T-helper 17 cell (primary cell): ENCODE results near the gene RASA3. TPM values are rescaled to one million over a fixed set of nuclear protein-coding genes. Genes with fewer than 3 reads are reported as not detected.
"Not testable (repeated sequence)": the region's sequence is repeated elsewhere in the genome, so short reads cannot be mapped to it uniquely, and the experiment has no call there.

ENCODE experiments used
- ATAC-seq: fragments of 150-1000 bp; cut with Tn5 transposase; 2 replicates; pipeline ENCODE4 v1.10.0; 2021; ENCODE audit warnings: mild to moderate bottlenecking, moderate library complexity
- DNase-seq, 3 donors: peaks; one replicate each; pipeline versions ENCODE4 v3.0.0 to v3.0.0-alpha.2; 2020 to 2021
- H3K9me3 ChIP-seq: one replicate; pipeline ENCODE4 v1.7.0; 2013; ENCODE audit warnings: low read length, mild to moderate bottlenecking; ENCODE audit not compliant: control insufficient read depth, poor library complexity, severe bottlenecking
- H3K27ac Mint-ChIP-seq: one replicate; pipeline ENCODE4 v1.8.0; 2022; ENCODE audit warnings: mild to moderate bottlenecking, moderate library complexity, mixed read lengths
- H3K27me3 Mint-ChIP-seq: one replicate; pipeline ENCODE4 v1.8.0; 2022; ENCODE audit warnings: mixed read lengths
- H3K36me3 Mint-ChIP-seq: one replicate; pipeline ENCODE4 v1.8.0; 2022; ENCODE audit warnings: low read depth, mixed read lengths
- H3K4me1 Mint-ChIP-seq: one replicate; pipeline ENCODE4 v1.8.0; 2022; ENCODE audit warnings: mild to moderate bottlenecking, mixed read lengths
- H3K4me3 Mint-ChIP-seq: one replicate; pipeline ENCODE4 v1.8.0; 2022; ENCODE audit warnings: mild to moderate bottlenecking, moderate library complexity, mixed read lengths
- total RNA-seq, 4 donors: library from RNA in 2 of 4; stranded (reverse) in 2 of 4; gene quantifications; one replicate each; pipeline ENCODE4 v1.2.3 and lab custom pipeline; 2022 to 2026

The RASA3 gene
- total RNA-seq, 2 donors from 2014 or later = 204 to 215 TPM

GRCh38 chr13:114099918-114100445 is 32.4 kb downstream of the RASA3 start:
- ATAC-seq = no peak
- no peak overlapping the region for H3K27ac Mint-ChIP-seq
- peaks cover 52% of the 10 kb centered on the region for H3K4me1 Mint-ChIP-seq
- H3K27me3 Mint-ChIP-seq = no peaks in the 10 kb centered on the region
- no peak for DNase-seq
- no peaks in the 10 kb centered on the region for H3K9me3 ChIP-seq
- peaks cover 6% of the 10 kb centered on the region for H3K36me3 Mint-ChIP-seq
- H3K4me3 Mint-ChIP-seq = peak overlapping the region; percentile 28

GRCh38 chr13:114099191-114099590 is 33.2 kb downstream of the RASA3 start:
- Mint-ChIP-seq H3K27me3 (no peaks in the 10 kb centered on the region), H3K36me3 (peaks cover 6% of the 10 kb centered on the region), H3K4me1 (peaks cover 48% of the 10 kb centered on the region), H3K27ac (no peak overlapping the region), H3K4me3 (no peak overlapping the region)
- DNase-seq (no peak), ATAC-seq (no peak)
- no peaks in the 10 kb centered on the region for H3K9me3 ChIP-seq

- not testable (repeated sequence) for H3K9me3 ChIP-seq, H3K27me3 Mint-ChIP-seq, H3K36me3 Mint-ChIP-seq, ATAC-seq, DNase-seq
- Mint-ChIP-seq H3K4me3 (peak overlapping the region; percentile 77), H3K27ac (peak overlapping the region; percentile 87), H3K4me1 (peaks cover 49% of the 10 kb centered on the region)
Measured at GRCh38 chr13:114098689-114099056, 33.8 kb downstream of the RASA3 start.

- peaks cover 6% of the 10 kb centered on the region for H3K36me3 Mint-ChIP-seq
- H3K9me3 ChIP-seq = no peaks in the 10 kb centered on the region
- peak in 2 of 3 donors; percentile 3 to 4 for DNase-seq
- H3K27ac Mint-ChIP-seq = peak overlapping the region; percentile 87
- H3K27me3 Mint-ChIP-seq = no peaks in the 10 kb centered on the region
- H3K4me3 Mint-ChIP-seq = peak overlapping the region; percentile 77
- peaks cover 49% of the 10 kb centered on the region for H3K4me1 Mint-ChIP-seq
- ATAC-seq = no peak
Measured at GRCh38 chr13:114097893-114098688, 34.3 kb downstream of the RASA3 start.

GRCh38 chr13:114097212-114097892 is 35.1 kb downstream of the RASA3 start:
- DNase-seq (no peak), ATAC-seq (no peak)
- peak overlapping the region; percentile 87 for H3K27ac Mint-ChIP-seq
- H3K9me3 ChIP-seq = no peaks in the 10 kb centered on the region
- H3K4me1 Mint-ChIP-seq = peaks cover 49% of the 10 kb centered on the region
- H3K27me3 Mint-ChIP-seq = no peaks in the 10 kb centered on the region
- H3K36me3 Mint-ChIP-seq = peaks cover 6% of the 10 kb centered on the region
- H3K4me3 Mint-ChIP-seq = peak overlapping the region; percentile 73

- Mint-ChIP-seq H3K4me3 (peak overlapping the region; percentile 73), H3K27me3 (no peaks in the 10 kb centered on the region), H3K36me3 (peaks cover 6% of the 10 kb centered on the region), H3K4me1 (peaks cover 45% of the 10 kb centered on the region), H3K27ac (peak overlapping the region; percentile 87)
- ATAC-seq (no peak), DNase-seq (no peak)
- no peaks in the 10 kb centered on the region for H3K9me3 ChIP-seq
Measured at GRCh38 chr13:114096811-114097211, 35.6 kb downstream of the RASA3 start.

GRCh38 chr13:114096031-114096485 is 36.4 kb downstream of the RASA3 start:
- Mint-ChIP-seq H3K27me3 (no peaks in the 10 kb centered on the region), H3K27ac (peak overlapping the region; percentile 87), H3K4me1 (peaks cover 45% of the 10 kb centered on the region), H3K36me3 (peaks cover 6% of the 10 kb centered on the region), H3K4me3 (peak overlapping the region; percentile 73)
- H3K9me3 ChIP-seq = no peaks in the 10 kb centered on the region
- DNase-seq = no peak
- no peak for ATAC-seq

GRCh38 chr13:114095486-114095885 is 36.9 kb downstream of the RASA3 start:
- peak overlapping the region; percentile 10 for H3K27ac Mint-ChIP-seq
- H3K9me3 ChIP-seq = no peaks in the 10 kb centered on the region
- peaks cover 40% of the 10 kb centered on the region for H3K4me1 Mint-ChIP-seq
- DNase-seq = no peak
- H3K4me3 Mint-ChIP-seq = peak overlapping the region; percentile 52
- H3K36me3 Mint-ChIP-seq = peaks cover 6% of the 10 kb centered on the region
- ATAC-seq = no peak
- H3K27me3 Mint-ChIP-seq = no peaks in the 10 kb centered on the region

- Mint-ChIP-seq H3K27ac (peak overlapping the region; percentile 39), H3K4me1 (peaks cover 32% of the 10 kb centered on the region), H3K36me3 (peaks cover 3% of the 10 kb centered on the region), H3K27me3 (no peaks in the 10 kb centered on the region), H3K4me3 (no peak overlapping the region)
- DNase-seq (no peak), ATAC-seq (no peak)
- no peaks in the 10 kb centered on the region for H3K9me3 ChIP-seq
Measured at GRCh38 chr13:114093118-114093517, 39.3 kb downstream of the RASA3 start.

GRCh38 chr13:114092468-114092867 is 40.0 kb downstream of the RASA3 start:
- ATAC-seq (no peak), DNase-seq (no peak)
- Mint-ChIP-seq H3K4me3 (no peak overlapping the region), H3K27me3 (no peaks in the 10 kb centered on the region), H3K36me3 (peaks cover 2% of the 10 kb centered on the region), H3K4me1 (peaks cover 25% of the 10 kb centered on the region), H3K27ac (peak overlapping the region; percentile 39)
- no peaks in the 10 kb centered on the region for H3K9me3 ChIP-seq

GRCh38 chr13:114090476-114090875 is 41.9 kb downstream of the RASA3 start:
- Mint-ChIP-seq H3K4me1 (peaks cover 7% of the 10 kb centered on the region), H3K4me3 (no peak overlapping the region), H3K27me3 (no peaks in the 10 kb centered on the region), H3K27ac (peak overlapping the region; percentile 89), H3K36me3 (no peaks in the 10 kb centered on the region)
- ATAC-seq (peak; percentile 41), DNase-seq (no peak)
- H3K9me3 ChIP-seq = no peaks in the 10 kb centered on the region

- H3K9me3 ChIP-seq = no peaks in the 10 kb centered on the region
- no peak overlapping the region for H3K4me3 Mint-ChIP-seq
- DNase-seq (no peak), ATAC-seq (no peak)
- H3K27ac Mint-ChIP-seq = peak overlapping the region; percentile 89
- no peaks in the 10 kb centered on the region for H3K27me3 Mint-ChIP-seq
- H3K36me3 Mint-ChIP-seq = no peaks in the 10 kb centered on the region
- peaks cover 3% of the 10 kb centered on the region for H3K4me1 Mint-ChIP-seq
Measured at GRCh38 chr13:114089751-114090400, 42.5 kb downstream of the RASA3 start.

GRCh38 chr13:114089341-114089740 is 43.1 kb downstream of the RASA3 start:
- Mint-ChIP-seq H3K36me3 (no peaks in the 10 kb centered on the region), H3K27ac (peak overlapping the region; percentile 65), H3K4me3 (no peak overlapping the region), H3K4me1 (peaks cover 3% of the 10 kb centered on the region), H3K27me3 (no peaks in the 10 kb centered on the region)
- no peaks in the 10 kb centered on the region for H3K9me3 ChIP-seq
- ATAC-seq = no peak
- DNase-seq = no peak
